Measurements from ENCODE around the gene FGR. TPM values are rescaled to one million over a fixed set of nuclear protein-coding genes. Genes with fewer than 3 reads are reported as not detected.

The FGR gene
- total and polyA plus RNA-seq, 2 of the 13 experiments (the other 11 are each of a cell fraction or from before 2014, with no cell fraction given) = not detected

- WGBS (ENCODE audit: low lambda C conversion rate) = 93% methylated on average over 16 of the region's 18 CpGs
- no peak overlapping the region for H2AFZ ChIP-seq (ENCODE audit: low read length)
- no TSS peak for BruUV-seq (replicated peaks)
- peak; percentile 34; the same call in 1 of the 2 replicates for TF ChIP-seq SP2 (CRISPR knock-in tag; IDR thresholded peaks at IDR 0.05)
- TF ChIP-seq, protein P1, sequence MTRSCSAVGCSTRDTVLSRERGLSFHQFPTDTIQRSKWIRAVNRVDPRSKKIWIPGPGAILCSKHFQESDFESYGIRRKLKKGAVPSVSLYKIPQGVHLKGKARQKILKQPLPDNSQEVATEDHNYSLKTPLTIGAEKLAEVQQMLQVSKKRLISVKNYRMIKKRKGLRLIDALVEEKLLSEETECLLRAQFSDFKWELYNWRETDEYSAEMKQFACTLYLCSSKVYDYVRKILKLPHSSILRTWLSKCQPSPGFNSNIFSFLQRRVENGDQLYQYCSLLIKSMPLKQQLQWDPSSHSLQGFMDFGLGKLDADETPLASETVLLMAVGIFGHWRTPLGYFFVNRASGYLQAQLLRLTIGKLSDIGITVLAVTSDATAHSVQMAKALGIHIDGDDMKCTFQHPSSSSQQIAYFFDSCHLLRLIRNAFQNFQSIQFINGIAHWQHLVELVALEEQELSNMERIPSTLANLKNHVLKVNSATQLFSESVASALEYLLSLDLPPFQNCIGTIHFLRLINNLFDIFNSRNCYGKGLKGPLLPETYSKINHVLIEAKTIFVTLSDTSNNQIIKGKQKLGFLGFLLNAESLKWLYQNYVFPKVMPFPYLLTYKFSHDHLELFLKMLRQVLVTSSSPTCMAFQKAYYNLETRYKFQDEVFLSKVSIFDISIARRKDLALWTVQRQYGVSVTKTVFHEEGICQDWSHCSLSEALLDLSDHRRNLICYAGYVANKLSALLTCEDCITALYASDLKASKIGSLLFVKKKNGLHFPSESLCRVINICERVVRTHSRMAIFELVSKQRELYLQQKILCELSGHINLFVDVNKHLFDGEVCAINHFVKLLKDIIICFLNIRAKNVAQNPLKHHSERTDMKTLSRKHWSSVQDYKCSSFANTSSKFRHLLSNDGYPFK (CRISPR knock-in tag; IDR thresholded peaks at IDR 0.05; ENCODE audit: borderline replicate concordance) = 0 out of 2 replicates have a peak, but pooled peaks have one; percentile 3
- TF ChIP-seq THAP8 (CRISPR knock-in tag; IDR thresholded peaks at IDR 0.05; ENCODE audit: borderline replicate concordance) = no peak
- TF ChIP-seq ZMYM2 (CRISPR knock-in tag; IDR thresholded peaks at IDR 0.05) = no peak
- no peak for TF ChIP-seq ZMYM3 (CRISPR knock-in tag; IDR thresholded peaks at IDR 0.05)
- TF ChIP-seq U2AF1 (optimal IDR thresholded peaks at IDR 0.05; ENCODE audit: low read depth, low read length) = no peak
- 0 out of 2 replicates have a peak, but pooled peaks have one; percentile 26 for TF ChIP-seq CENPT (CRISPR knock-in tag; IDR thresholded peaks at IDR 0.05; ENCODE audit: low read depth)
- TF ChIP-seq ZNF607 (CRISPR knock-in tag; IDR thresholded peaks at IDR 0.05; ENCODE audit: borderline replicate concordance) = 0 out of 2 replicates have a peak, but pooled peaks have one; percentile 0
- 0 out of 2 replicates have a peak, but pooled peaks have one; percentile 45 for TF ChIP-seq ZNF558 (CRISPR knock-in tag; IDR thresholded peaks at IDR 0.05; ENCODE audit: borderline replicate concordance)
- peak; percentile 16; the same call in 1 of the 2 replicates for TF ChIP-seq ZNF619 (CRISPR knock-in tag; IDR thresholded peaks at IDR 0.05)
- TF ChIP-seq, protein P2, sequence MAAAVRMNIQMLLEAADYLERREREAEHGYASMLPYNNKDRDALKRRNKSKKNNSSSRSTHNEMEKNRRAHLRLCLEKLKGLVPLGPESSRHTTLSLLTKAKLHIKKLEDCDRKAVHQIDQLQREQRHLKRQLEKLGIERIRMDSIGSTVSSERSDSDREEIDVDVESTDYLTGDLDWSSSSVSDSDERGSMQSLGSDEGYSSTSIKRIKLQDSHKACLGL (CRISPR knock-in tag; IDR thresholded peaks at IDR 0.05) = 0 out of 2 replicates have a peak, but pooled peaks have one; percentile 1
- TF ChIP-seq AGO2 (optimal IDR thresholded peaks at IDR 0.05; ENCODE audit: low read depth, low read length) = peak; percentile 17
- H3K36me3 ChIP-seq (replicated peaks in 1 of 2; ENCODE audit: control insufficient read depth in 1 of 2, insufficient read depth in 2 of 2, low read length in 2 of 2) = peaks cover 1 to 5% of the 10 kb centered on the region in 2 experiments; a peak in 1 of 5 replicates
- ATAC-seq (no peak), DNase-seq (ENCODE audit: low spot score) (no peak), FAIRE-seq (no peak)
- H4K20me1 ChIP-seq (ENCODE audit: insufficient read depth, low read length) = no peaks in the 10 kb centered on the region
- intact Hi-C loops (cut with micrococcal nuclease; ENCODE audit: unreplicated experiment) = loop anchor here (5.0 kb wide), 1 partner anchor 100 kb away; no protein-coding TSS in a partner anchor
- no peaks in the 10 kb centered on the region for H3K9me3 ChIP-seq (ENCODE audit: low read length)
- peak overlapping the region; percentile 76 for H3K9ac ChIP-seq (ENCODE audit: insufficient read depth, low read depth, low read length)
- H3K27ac ChIP-seq (ENCODE audit: extremely low read length, insufficient read depth, low read length) = peak overlapping the region; percentile 95
- ChIA-PET CTCF (ENCODE audit: low intra/inter-chr PET ratio, low total read pairs) (no interaction called here), POLR2A (interaction anchor here (1.0 to 3.4 kb wide), 18 partner anchors 8 to 163 kb away, joined by 3 to 48 read pairs (median 8); partner anchors contain the start of genes AHDC1, FAM76A and IFI6)
- H3K27me3 ChIP-seq (ENCODE audit: control insufficient read depth in 1 of 2, insufficient read depth in 2 of 2, low read length in 2 of 2) = no peaks in the 10 kb centered on the region
- peaks cover 16% of the 10 kb centered on the region for H3K79me2 ChIP-seq (ENCODE audit: insufficient read depth, low read length)
- H3K4me2 ChIP-seq (ENCODE audit: low read depth, low read length) = peak overlapping the region; percentile 86
- in situ Hi-C loops (cut with HindIII; ENCODE audit: extremely low pct_ligation_motif_present, low pct_unique_long_range_greater_than_20kb) = no loop called here
- peaks cover 76% of the 10 kb centered on the region for H3K4me1 ChIP-seq (ENCODE audit: insufficient read depth, low read length)
- peak overlapping the region in 1 of 3 experiments; percentile 57; a peak in 2 of 6 replicates for H3K4me3 ChIP-seq (replicated peaks in 1 of 3; ENCODE audit: insufficient read depth in 1 of 3, low read depth in 2 of 3, low read length in 3 of 3)
Observed at GRCh38 chr1:27562534-27563340, 72.2 kb downstream of the FGR start.
